ENCODE results near the gene SNTB2. TPM values are rescaled to one million over a fixed set of nuclear protein-coding genes. Genes with fewer than 3 reads are reported as not detected.

The SNTB2 gene
- total RNA-seq, 4 donors from 2014 or later: 14.2 to 31.4 (median 24.1) TPM

GRCh38 chr16:69276148-69277115 is 89.5 kb downstream of the SNTB2 start:
- peak; percentile 31 for DNase-seq
- no peaks in the 10 kb centered on the region for H3K9me3 ChIP-seq
- TF ChIP-seq EP300 (IDR thresholded peaks at IDR 0.05; ENCODE audit: low read depth) (no peak), POLR2AphosphoS5 (IDR thresholded peaks at IDR 0.05) (peak in 2 of 3 donors; percentile 39 to 43), CTCF (IDR thresholded peaks at IDR 0.05) (no peak), POLR2A (IDR thresholded peaks at IDR 0.05) (no peak)
- in situ Hi-C loops (cut with MboI; ENCODE audit: low pct_ligation_motif_present in 1 of 4, low pct_unique_long_range_greater_than_20kb in 1 of 4, low sequenced_read_pairs in 3 of 4) (loop anchor here in 1 of 4 donors (25.0 kb wide), 1 partner anchor 389 kb away; no protein-coding TSS in a partner anchor), intact Hi-C loops (cut with DNase I; ENCODE audit: low total_unique reads) (no loop called here)
- peaks cover 0 to 5% (median 0%) of the 10 kb centered on the region in 4 donors for H3K36me3 ChIP-seq
- 62 to 65% methylated on average over 7 of the region's 7 CpGs for WGBS, 2 donors (ENCODE audit: low coverage in 1 of 2)
- H3K4me3 ChIP-seq: no peak overlapping the region
- H3K27me3 ChIP-seq: no peaks in the 10 kb centered on the region
- peaks cover 0 to 13% (median 0%) of the 10 kb centered on the region in 4 donors for H3K4me1 ChIP-seq
- H3K27ac ChIP-seq: peak overlapping the region; percentile 34 to 63 (median 46)

- 70 to 71% methylated on average over 1 of the region's 1 CpG for WGBS, 2 donors (ENCODE audit: low coverage in 1 of 2)
- intact Hi-C loops (cut with DNase I; ENCODE audit: low total_unique reads) (no loop called here), in situ Hi-C loops (cut with MboI; ENCODE audit: low pct_ligation_motif_present in 1 of 4, low pct_unique_long_range_greater_than_20kb in 1 of 4, low sequenced_read_pairs in 3 of 4) (loop anchor here in 1 of 4 donors (25.0 kb wide), 1 partner anchor 390 kb away; no protein-coding TSS in a partner anchor)
- H3K27me3 ChIP-seq: no peaks in the 10 kb centered on the region
- no peaks in the 10 kb centered on the region for H3K9me3 ChIP-seq
- no peak for DNase-seq
- H3K4me3 ChIP-seq: no peak overlapping the region
- H3K36me3 ChIP-seq: no peaks in the 10 kb centered on the region
- H3K27ac ChIP-seq: peak overlapping the region in 2 of 4 donors; percentile 34 to 50
- H3K4me1 ChIP-seq: peaks cover 0 to 13% (median 0%) of the 10 kb centered on the region in 4 donors
- no peak for TF ChIP-seq POLR2AphosphoS5 (IDR thresholded peaks at IDR 0.05)
- TF ChIP-seq CTCF (IDR thresholded peaks at IDR 0.05): no peak
- TF ChIP-seq EP300 (IDR thresholded peaks at IDR 0.05; ENCODE audit: low read depth): no peak
- TF ChIP-seq POLR2A (IDR thresholded peaks at IDR 0.05): no peak
Measured at GRCh38 chr16:69277413-69277812, 90.4 kb downstream of the SNTB2 start.

GRCh38 chr16:69283851-69284250 is 96.9 kb downstream of the SNTB2 start:
- 93 to 100% methylated on average over 3 to 4 of the region's 4 CpGs for WGBS, 2 donors (ENCODE audit: low coverage in 1 of 2)
- H3K4me3 ChIP-seq: no peak overlapping the region
- no peak for DNase-seq
- in situ Hi-C loops (cut with MboI; ENCODE audit: low pct_ligation_motif_present in 1 of 4, low pct_unique_long_range_greater_than_20kb in 1 of 4, low sequenced_read_pairs in 3 of 4) (loop anchor here in 2 of 4 donors (10.0 to 25.0 kb wide), 2 partner anchors 139 to 397 kb away; no protein-coding TSS in a partner anchor), intact Hi-C loops (cut with DNase I; ENCODE audit: low total_unique reads) (no loop called here)
- H3K4me1 ChIP-seq: peaks cover 0 to 3% (median 0%) of the 10 kb centered on the region in 4 donors
- no peak overlapping the region for H3K27ac ChIP-seq
- no peaks in the 10 kb centered on the region for H3K9me3 ChIP-seq
- H3K27me3 ChIP-seq: no peaks in the 10 kb centered on the region
- TF ChIP-seq CTCF (IDR thresholded peaks at IDR 0.05): no peak
- H3K36me3 ChIP-seq: peaks cover 0 to 11% (median 0%) of the 10 kb centered on the region in 4 donors

- WGBS, 2 donors (ENCODE audit: low coverage in 1 of 2): 69 to 81% methylated on average over 4 of the region's 4 CpGs
- Histone ChIP-seq H3K27me3 (no peaks in the 10 kb centered on the region), H3K27ac (no peak overlapping the region), H3K4me1 (peaks cover 0 to 3% (median 0%) of the 10 kb centered on the region in 4 donors), H3K36me3 (peaks cover 0 to 11% (median 0%) of the 10 kb centered on the region in 4 donors), H3K9me3 (no peaks in the 10 kb centered on the region), H3K4me3 (no peak overlapping the region)
- intact Hi-C loops (cut with DNase I; ENCODE audit: low total_unique reads): no loop called here
- DNase-seq: no peak
- TF ChIP-seq POLR2A (IDR thresholded peaks at IDR 0.05): no peak
- no peak for TF ChIP-seq CTCF (IDR thresholded peaks at IDR 0.05)
- no peak for TF ChIP-seq POLR2AphosphoS5 (IDR thresholded peaks at IDR 0.05)
- TF ChIP-seq EP300 (IDR thresholded peaks at IDR 0.05; ENCODE audit: low read depth): no peak
- in situ Hi-C loops (cut with MboI; ENCODE audit: low pct_ligation_motif_present in 1 of 4, low pct_unique_long_range_greater_than_20kb in 1 of 4, low sequenced_read_pairs in 3 of 4): loop anchor here (5.0 to 25.0 kb wide), 3 partner anchors 133 to 398 kb away; no protein-coding TSS in a partner anchor
Measured at GRCh38 chr16:69285240-69285639, 98.3 kb downstream of the SNTB2 start.
